Activated gamma-delta T cell (primary cell): ENCODE measurements around the gene ABI3BP.

Source experiments
- DNase-seq: peaks from one replicate; lab custom pipeline; 2025; lab: John Stamatoyannopoulos, UW

Gene ABI3BP

GRCh38 chr3:100720426-100720825 is 272.8 kb downstream of the ABI3BP start:
- DNase-seq = no peak

GRCh38 chr3:100719136-100719535 is 274.1 kb downstream of the ABI3BP start:
- DNase-seq = no peak

GRCh38 chr3:100717637-100718487 is 275.4 kb downstream of the ABI3BP start:
- DNase-seq = no peak

GRCh38 chr3:100717063-100717462 is 276.2 kb downstream of the ABI3BP start:
- DNase-seq = no peak

- DNase-seq = no peak
Measured at GRCh38 chr3:100715176-100715575, 278.0 kb downstream of the ABI3BP start.

- DNase-seq = no peak
Measured at GRCh38 chr3:100710261-100710968, 282.8 kb downstream of the ABI3BP start.

GRCh38 chr3:100709842-100710260 is 283.4 kb downstream of the ABI3BP start:
- no peak for DNase-seq

- peak; percentile 97 for DNase-seq
Measured at GRCh38 chr3:100708989-100709841, 284.0 kb downstream of the ABI3BP start, which contains the start of gene TFG. TFG (plus strand) TSS chr3:100709494; CDS start chr3:100713686, 4,192 bp downstream.

- DNase-seq = no peak
Measured at GRCh38 chr3:100708644-100708988, 284.6 kb downstream of the ABI3BP start.

- DNase-seq = no peak
Measured at GRCh38 chr3:100706365-100706764, 286.9 kb downstream of the ABI3BP start.

GRCh38 chr3:100703865-100704264 is 289.4 kb downstream of the ABI3BP start:
- DNase-seq = no peak

GRCh38 chr3:100702980-100703345 is 290.3 kb downstream of the ABI3BP start:
- DNase-seq = no peak

- DNase-seq = no peak
Measured at GRCh38 chr3:100702082-100702979, 290.9 kb downstream of the ABI3BP start.

- DNase-seq = no peak
Measured at GRCh38 chr3:100700708-100701107, 292.5 kb downstream of the ABI3BP start.
